Islet of Langerhans (tissue), 1 donor: ENCODE results near the gene DENND1A.
"Not testable (repeated sequence)": the region's sequence is repeated elsewhere in the genome, so short reads cannot be mapped to it uniquely, and the experiment has no call there.

Experiments
- FAIRE-seq: peaks from one replicate; lab custom pipeline; 2011; peaks lifted over from hg19 to GRCh38; lab: Jason Lieb, UNC

Gene DENND1A

GRCh38 chr9:123335193-123335985, 594.5 kb downstream of the DENND1A start:
- no peak for FAIRE-seq

GRCh38 chr9:123334639-123335038, 595.3 kb downstream of the DENND1A start:
- no peak for FAIRE-seq

- FAIRE-seq, result not testable (repeated sequence)
Measured at GRCh38 chr9:123333058-123333669, 596.8 kb downstream of the DENND1A start.

- no peak for FAIRE-seq
Measured at GRCh38 chr9:123331346-123332060, 598.4 kb downstream of the DENND1A start.
